Astrocyte of the cerebellum (primary cell): ENCODE data around the gene CACNA2D3.

Source experiments
- DNase-seq: peaks from one replicate; pipeline ENCODE4 v3.0.0-alpha.2; 2011; ENCODE audit warnings: low read depth
- H3K4me3 ChIP-seq: 2 replicates; pipeline ENCODE4 v1.5.1; 2011; ENCODE audit warnings: mild to moderate bottlenecking, low read depth, low read length, moderate library complexity
- CTCF ChIP-seq: IDR thresholded peaks from 2 replicates; pipeline ENCODE4 v1.5.1; 2012; ENCODE audit warnings: low read length, low read depth, moderate library complexity, mild to moderate bottlenecking; ENCODE audit errors: missing control alignments
- in situ Hi-C: cut with HindIII; loops from 2 replicates; pipeline ENCODE4 v1.10.0; 2017; ENCODE audit warnings: low sequenced_read_pairs

The CACNA2D3 gene

GRCh38 chr3:54511766-54512365 lies 389.5 kb downstream of the CACNA2D3 start:
- TF ChIP-seq CTCF, result no peak
- DNase-seq, result no peak
- no peak overlapping the region for H3K4me3 ChIP-seq
- in situ Hi-C loops, result no loop called here

- no peak for DNase-seq
- TF ChIP-seq CTCF, result no peak
- no peak overlapping the region for H3K4me3 ChIP-seq
- in situ Hi-C loops, result no loop called here
These were observed 391.7 kb downstream of the CACNA2D3 start for GRCh38 chr3:54514006-54514405.

- DNase-seq, result no peak
- no peak overlapping the region for H3K4me3 ChIP-seq
- in situ Hi-C loops, result no loop called here
- no peak for TF ChIP-seq CTCF
These were observed 392.1 kb downstream of the CACNA2D3 start for GRCh38 chr3:54514416-54514815.

GRCh38 chr3:54515441-54516213 lies 393.3 kb downstream of the CACNA2D3 start:
- in situ Hi-C loops, result no loop called here
- no peak for DNase-seq
- no peak overlapping the region for H3K4me3 ChIP-seq
- no peak for TF ChIP-seq CTCF

- TF ChIP-seq CTCF, result no peak
- in situ Hi-C loops, result no loop called here
- no peak for DNase-seq
- H3K4me3 ChIP-seq, result no peak overlapping the region
These were observed 395.1 kb downstream of the CACNA2D3 start for GRCh38 chr3:54517424-54517823.

- in situ Hi-C loops, result no loop called here
- no peak for TF ChIP-seq CTCF
- H3K4me3 ChIP-seq, result no peak overlapping the region
- DNase-seq, result no peak
These were observed 395.8 kb downstream of the CACNA2D3 start for GRCh38 chr3:54518011-54518675.
